ENCODE measurements around the gene TMCO4. TPM values are rescaled to one million over a fixed set of nuclear protein-coding genes. Genes with fewer than 3 reads are reported as not detected.

TMCO4 gene
- total and polyA plus RNA-seq, 2 of the 4 experiments (the other 2 are of a cell fraction): 7.3 to 8.6 TPM

GRCh38 chr1:19676438-19676922, 123.2 kb downstream of the TMCO4 start:
- H3K14ac ChIP-seq (replicated peaks; ENCODE audit: low read depth, low read length): no peak overlapping the region
- no TSS peak for BruUV-seq (replicated peaks)
- H2AK5ac ChIP-seq (ENCODE audit: low read depth, low read length): no peak overlapping the region
- H3K36me3 ChIP-seq (ENCODE audit: control insufficient read depth, insufficient read depth, low read length): no peaks in the 10 kb centered on the region
- DNase-seq (peak; percentile 59), ATAC-seq (ENCODE audit: low read depth) (peak; percentile 93)
- no peaks in the 10 kb centered on the region for H3K79me1 ChIP-seq (ENCODE audit: low read depth in 1 of 2, low read length in 2 of 2)
- H3K4ac ChIP-seq (ENCODE audit: low read depth, low read length): no peak overlapping the region
- ChIA-PET POLR2A (ENCODE audit: unreplicated experiment) (no interaction called here), CTCF (interaction anchor here (1.1 kb wide), 1 partner anchor 14 kb away, joined by 3 read pairs; no protein-coding TSS in a partner anchor)
- no peaks in the 10 kb centered on the region for H3K9me3 ChIP-seq (ENCODE audit: control insufficient read depth, insufficient read depth, low read length)
- no peak overlapping the region for H3K4me2 ChIP-seq (ENCODE audit: low read depth, low read length)
- WGBS, 2 experiments (ENCODE audit: extremely low coverage in 2 of 2, insufficient read length in 1 of 2): no CpG with 5 or more reads among the region's 13 CpGs
- H3K4me3 ChIP-seq (ENCODE audit: insufficient read depth, low read depth, low read length): no peak overlapping the region
- H3K56ac ChIP-seq (ENCODE audit: extremely low read depth, insufficient read depth, low read length): no peak overlapping the region
- no peak overlapping the region for H4K5ac ChIP-seq (ENCODE audit: low read depth, low read length)
- no peak overlapping the region for H2BK20ac ChIP-seq (ENCODE audit: low read depth, low read length)
- no peak overlapping the region for H3K9ac ChIP-seq (ENCODE audit: low read depth, low read length)
- H2AFZ ChIP-seq (replicated peaks; ENCODE audit: low read length, poor library complexity): no peak overlapping the region
- no peak overlapping the region for H2AK9ac ChIP-seq (replicated peaks; ENCODE audit: low read depth, low read length, poor library complexity)
- in situ Hi-C loops (cut with MboI; ENCODE audit: low sequenced_read_pairs) (no loop called here), intact Hi-C loops (cut with micrococcal nuclease) (no loop called here), dilution Hi-C loops (cut with HindIII; ENCODE audit: low sequenced_read_pairs, unreplicated experiment) (no loop called here)
- H3K4me1 ChIP-seq (ENCODE audit: control insufficient read depth, insufficient read depth, low read length): no peaks in the 10 kb centered on the region
- peaks cover 3% of the 10 kb centered on the region; the same call in 1 of the 2 replicates for H4K20me1 ChIP-seq (ENCODE audit: insufficient read depth, low read length)
- H4K8ac ChIP-seq (ENCODE audit: low read depth in 2 of 2, low read length in 2 of 2): no peak overlapping the region
- H2BK120ac ChIP-seq (ENCODE audit: low read depth, low read length): no peak overlapping the region
- H2BK5ac ChIP-seq (ENCODE audit: low read depth, low read length, poor library complexity, severe bottlenecking): no peak overlapping the region
- H3K27me3 ChIP-seq (ENCODE audit: control insufficient read depth, insufficient read depth, low read length): peaks cover 8% of the 10 kb centered on the region; the same call in 1 of the 2 replicates
- H2BK15ac ChIP-seq (ENCODE audit: low read depth, low read length): no peak overlapping the region
- H3K18ac ChIP-seq (ENCODE audit: low read depth, low read length): no peak overlapping the region
- no peak overlapping the region for H4K91ac ChIP-seq (ENCODE audit: insufficient read depth, low read depth, low read length)
- no peak overlapping the region for H3K23ac ChIP-seq (ENCODE audit: low read depth, low read length)
- H3K9me1 ChIP-seq (ENCODE audit: insufficient read depth, low read length): no peaks in the 10 kb centered on the region
- H3K27ac ChIP-seq (ENCODE audit: insufficient read depth, low read length): no peak overlapping the region
- TF ChIP-seq NFE2L2 (IDR thresholded peaks at IDR 0.05; ENCODE audit: low read depth, low read length) (no peak), MXI1 (IDR thresholded peaks at IDR 0.05; ENCODE audit: borderline replicate concordance, low read depth, low read length) (peak; percentile 84; the same call in 1 of the 2 replicates)
